IPS DF 6.9 (cell line): Measurements from ENCODE around the gene PKDCC.

ENCODE experiments used
- DNase-seq: peaks from one replicate; pipeline ENCODE4 v3.0.0-alpha.2; 2013; ENCODE audit warnings: low read depth, low spot score
- H3K27ac ChIP-seq: one replicate; pipeline ENCODE4 v1.5.1; 2013; ENCODE audit warnings: low read length, control low read depth
- H3K27me3 ChIP-seq: 2 replicates; pipeline ENCODE4 v1.6.1; 2013; ENCODE audit warnings: mild to moderate bottlenecking, low read length; ENCODE audit not compliant: control insufficient read depth, insufficient read depth
- H3K36me3 ChIP-seq: 2 replicates; pipeline ENCODE4 v1.6.1; 2013; ENCODE audit warnings: low read length; ENCODE audit not compliant: control insufficient read depth, insufficient read depth
- H3K4me1 ChIP-seq: 2 replicates; pipeline ENCODE4 v1.6.1; 2013; ENCODE audit warnings: low read length; ENCODE audit not compliant: control insufficient read depth, insufficient read depth
- H3K4me3 ChIP-seq: 2 replicates; pipeline ENCODE4 v1.5.1; 2013; ENCODE audit warnings: mild to moderate bottlenecking, low read length
- H3K9me3 ChIP-seq: 2 replicates; pipeline ENCODE4 v1.6.1; 2013; ENCODE audit warnings: low read length, inconsistent platforms; ENCODE audit not compliant: control insufficient read depth, insufficient read depth
- WGBS: extraction: QIAGEN DNeasy Blood & Tissue Kit; methylation state at CpG from one replicate; pipeline ENCODE4 v1.1.7; 2013; ENCODE audit warnings: mixed read lengths, missing lambda C conversion rate; ENCODE audit not compliant: insufficient read length, insufficient coverage; 5-methylcytosine and 5-hydroxymethylcytosine counted together

The PKDCC gene

GRCh38 chr2:42091671-42092070, 43.9 kb downstream of the PKDCC start:
- Histone ChIP-seq H3K4me1 (peaks cover 3% of the 10 kb centered on the region; the same call in 1 of the 2 replicates), H3K27ac (no peak overlapping the region), H3K4me3 (no peak overlapping the region), H3K9me3 (no peaks in the 10 kb centered on the region), H3K36me3 (no peaks in the 10 kb centered on the region), H3K27me3 (no peaks in the 10 kb centered on the region)
- no peak for DNase-seq
- no CpG with 5 or more reads among the region's 3 CpGs for WGBS

GRCh38 chr2:42092084-42092996, 44.5 kb downstream of the PKDCC start:
- H3K27ac ChIP-seq: no peak overlapping the region
- no CpG with 5 or more reads among the region's 7 CpGs for WGBS

GRCh38 chr2:42094114-42094513, 46.3 kb downstream of the PKDCC start:
- no peak overlapping the region for H3K4me3 ChIP-seq
- no peak overlapping the region for H3K27ac ChIP-seq
- H3K9me3 ChIP-seq: no peaks in the 10 kb centered on the region
- H3K27me3 ChIP-seq: no peaks in the 10 kb centered on the region
- no peaks in the 10 kb centered on the region for H3K36me3 ChIP-seq
- DNase-seq: no peak
- H3K4me1 ChIP-seq: 0 out of 2 replicates have a peak, but pooled peaks cover 3% of the 10 kb centered on the region

More at GRCh38 chr2:42092084-42092996, 44.5 kb downstream of the PKDCC start:
- no peak for DNase-seq
- 0 out of 2 replicates have a peak, but pooled peaks cover 3% of the 10 kb centered on the region for H3K4me1 ChIP-seq
- no peaks in the 10 kb centered on the region for H3K9me3 ChIP-seq
- no peaks in the 10 kb centered on the region for H3K36me3 ChIP-seq
- H3K27me3 ChIP-seq: no peaks in the 10 kb centered on the region
- no peak overlapping the region for H3K4me3 ChIP-seq

GRCh38 chr2:42095923-42096408, 48.1 kb downstream of the PKDCC start:
- no peak overlapping the region for H3K4me3 ChIP-seq
- H3K27me3 ChIP-seq: no peaks in the 10 kb centered on the region
- no peaks in the 10 kb centered on the region for H3K36me3 ChIP-seq
- no peak overlapping the region for H3K27ac ChIP-seq
- H3K4me1 ChIP-seq: 0 out of 2 replicates have a peak, but pooled peaks cover 3% of the 10 kb centered on the region
- H3K9me3 ChIP-seq: no peaks in the 10 kb centered on the region
- WGBS: no CpG with 5 or more reads among the region's 2 CpGs
- DNase-seq: no peak

- H3K9me3 ChIP-seq: no peaks in the 10 kb centered on the region
- no peaks in the 10 kb centered on the region for H3K36me3 ChIP-seq
- H3K27me3 ChIP-seq: no peaks in the 10 kb centered on the region
- H3K4me1 ChIP-seq: peaks cover 3% of the 10 kb centered on the region; the same call in 1 of the 2 replicates
- DNase-seq: no peak
- H3K27ac ChIP-seq: no peak overlapping the region
- no peak overlapping the region for H3K4me3 ChIP-seq
- WGBS: no CpG with 5 or more reads among the region's 10 CpGs
Measured at GRCh38 chr2:42096869-42097591, 49.2 kb downstream of the PKDCC start.

- Histone ChIP-seq H3K9me3 (no peaks in the 10 kb centered on the region), H3K27ac (no peak overlapping the region), H3K36me3 (no peaks in the 10 kb centered on the region), H3K4me1 (no peaks in the 10 kb centered on the region; the same call in 1 of the 2 replicates), H3K27me3 (no peaks in the 10 kb centered on the region), H3K4me3 (no peak overlapping the region)
- no peak for DNase-seq
- no CpG with 5 or more reads among the region's 9 CpGs for WGBS
Measured at GRCh38 chr2:42098571-42099437, 51.0 kb downstream of the PKDCC start.

GRCh38 chr2:42099438-42100173, 51.8 kb downstream of the PKDCC start:
- Histone ChIP-seq H3K27me3 (no peaks in the 10 kb centered on the region), H3K27ac (no peak overlapping the region), H3K36me3 (no peaks in the 10 kb centered on the region), H3K4me1 (no peaks in the 10 kb centered on the region; the same call in 1 of the 2 replicates), H3K9me3 (no peaks in the 10 kb centered on the region), H3K4me3 (no peak overlapping the region)
- WGBS: no CpG with 5 or more reads among the region's 6 CpGs
- DNase-seq: no peak

- DNase-seq: no peak
- no peaks in the 10 kb centered on the region for H3K27me3 ChIP-seq
- no peak overlapping the region for H3K27ac ChIP-seq
- H3K4me3 ChIP-seq: no peak overlapping the region; the same call in 1 of the 2 replicates
- H3K4me1 ChIP-seq: peaks cover 2% of the 10 kb centered on the region; the same call in 1 of the 2 replicates
- whole genome bisulfite sequencing: no CpG with 5 or more reads among the region's 20 CpGs
- no peaks in the 10 kb centered on the region for H3K36me3 ChIP-seq
- H3K9me3 ChIP-seq: no peaks in the 10 kb centered on the region
Measured at GRCh38 chr2:42100683-42101205, 52.9 kb downstream of the PKDCC start.

- no CpG with 5 or more reads among the region's 77 CpGs for WGBS
- H3K27me3 ChIP-seq: no peaks in the 10 kb centered on the region
- no peaks in the 10 kb centered on the region for H3K36me3 ChIP-seq
- H3K27ac ChIP-seq: no peak overlapping the region
- no peak for DNase-seq
- H3K4me1 ChIP-seq: peaks cover 2% of the 10 kb centered on the region; the same call in 1 of the 2 replicates
- peak overlapping the region; percentile 13; the same call in 1 of the 2 replicates for H3K4me3 ChIP-seq
- H3K9me3 ChIP-seq: no peaks in the 10 kb centered on the region
Measured at GRCh38 chr2:42101206-42102023, 53.6 kb downstream of the PKDCC start.
